Renal cortex interstitium (tissue), 15 donors: ENCODE measurements around the gene ZNF774. TPM values are rescaled to one million over a fixed set of nuclear protein-coding genes. Genes with fewer than 3 reads are reported as not detected.
"Not testable (repeated sequence)": the region's sequence is repeated elsewhere in the genome, so short reads cannot be mapped to it uniquely, and the experiment has no call there.

Experiments
- DNase-seq, 11 donors: peaks; one replicate each; pipeline ENCODE4 v3.0.0-alpha.2; 2013; ENCODE audit warnings: low read depth in 9 of 11, low spot score in 4 of 11; ENCODE audit errors: extremely low read depth in 1 of 11
- long read RNA-seq, 16 experiments: transcript quantifications; one replicate each; lab custom pipeline, GENCODE V29; 2026
- polyA plus RNA-seq, 3 donors: library from polyadenylated mRNA; unstranded; fragments of 120-200 nt; gene quantifications; one replicate each; pipeline ENCODE4 v1.2.1, GENCODE V29; 2013; ENCODE audit not compliant: insufficient read length in 3 of 3

The ZNF774 gene
- 1 to 10 TPM; 4.0 to 5.1 (median 4.6) TPM for polyA plus RNA-seq
- long read RNA-seq, donor 1: 0 reads
- long read RNA-seq, donor 2, partial matches to known transcripts: 0 of 1 reads
- long read RNA-seq, donor 2, other reads (novel, unspliced or antisense): 0 of 1 reads
- long read RNA-seq, donor 3, partial matches to known transcripts: 0 of 3 reads
- long read RNA-seq, donor 3, other reads (novel, unspliced or antisense): 0 of 3 reads
- long read RNA-seq, donor 4: 0 reads
- long read RNA-seq, donor 5: 0 reads
- long read RNA-seq, donor 6: 0 reads
- long read RNA-seq, donor 7: 0 reads
- long read RNA-seq, donor 8: 0 reads
- long read RNA-seq, donor 9: 0 reads
- long read RNA-seq, donor 10: 0 reads
- long read RNA-seq, donor 11: 0 reads
- long read RNA-seq, donor 12, partial matches to known transcripts: 0 of 1 reads
- long read RNA-seq, donor 12, other reads (novel, unspliced or antisense): 0 of 1 reads
- long read RNA-seq, donor 13: 0 reads
- long read RNA-seq, donor 14: 0 reads
- long read RNA-seq, donor 15, partial matches to known transcripts: 0 of 1 reads
- long read RNA-seq, donor 15, other reads (novel, unspliced or antisense): 0 of 1 reads
- long read RNA-seq, donor 16, partial matches to known transcripts: 0 of 7 reads
- long read RNA-seq, donor 16, other reads (novel, unspliced or antisense): 0 of 7 reads

DNA sequence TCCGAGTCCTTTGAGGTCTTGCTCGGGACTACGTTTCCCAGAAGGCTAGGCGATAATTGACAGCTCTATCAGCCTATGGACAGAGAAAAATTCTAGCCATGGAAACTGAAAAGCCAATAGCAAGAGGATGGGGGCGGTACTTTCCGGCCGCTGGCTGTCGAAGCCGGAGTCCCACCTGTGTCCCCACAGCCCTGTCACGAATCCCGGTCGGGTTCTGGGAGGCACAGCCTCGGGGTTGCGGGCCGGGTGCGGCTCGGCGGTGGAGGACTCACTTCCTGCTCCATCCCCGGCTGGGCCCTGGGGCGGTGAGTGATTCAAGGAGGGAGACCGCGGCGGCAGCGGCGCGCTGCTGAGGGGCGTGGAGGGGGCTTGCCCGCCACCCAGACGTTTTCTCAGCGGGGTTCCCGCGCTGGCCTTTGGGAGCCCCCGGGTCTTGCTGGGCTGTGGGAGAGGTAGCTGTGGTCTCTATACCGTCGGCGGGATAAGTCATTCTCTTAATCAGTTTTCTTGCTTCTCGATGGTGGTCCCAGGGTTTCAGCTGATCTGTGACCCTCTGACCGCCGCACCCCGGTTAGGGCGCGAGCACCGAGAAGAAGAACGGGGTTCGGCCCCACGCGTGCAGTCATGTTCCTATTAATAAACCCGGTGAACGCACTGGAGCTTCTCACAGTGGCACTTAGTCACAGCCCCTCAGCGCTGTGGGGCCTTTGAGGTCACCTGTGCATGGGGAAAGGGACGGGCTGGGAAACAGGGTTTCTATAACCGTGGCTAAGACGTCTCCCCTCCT is at the start of gene ZNF774:
Gene ZNF774, plus strand, starts transcription at position 178 of the 787 bp plus-strand sequence. CDS start 2,377 bp downstream, outside the sequence.
- DNase-seq: peak; percentile 93 to 98 (median 96)

DNA sequence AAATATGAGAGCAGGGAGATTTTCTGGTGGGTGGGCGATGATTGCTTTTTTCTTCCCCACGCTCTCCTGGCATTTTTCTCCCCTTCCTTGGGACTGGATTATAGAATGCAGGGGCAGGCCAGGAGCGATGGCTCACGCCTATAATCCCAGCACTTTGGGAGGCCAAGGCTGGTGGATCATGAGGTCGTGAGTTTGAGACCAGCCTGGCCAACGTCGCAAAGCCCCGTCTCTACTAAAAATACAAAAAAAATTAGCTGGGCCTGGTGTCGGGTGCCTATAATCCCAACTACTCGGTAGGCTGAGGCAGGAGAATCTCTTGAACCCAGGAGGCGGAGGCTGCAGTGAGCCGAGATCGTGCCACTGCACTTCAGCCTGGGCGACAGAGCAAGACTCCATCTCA is 46.7 kb upstream of the ZNF774 start:
- not testable (repeated sequence) for DNase-seq

DNA sequence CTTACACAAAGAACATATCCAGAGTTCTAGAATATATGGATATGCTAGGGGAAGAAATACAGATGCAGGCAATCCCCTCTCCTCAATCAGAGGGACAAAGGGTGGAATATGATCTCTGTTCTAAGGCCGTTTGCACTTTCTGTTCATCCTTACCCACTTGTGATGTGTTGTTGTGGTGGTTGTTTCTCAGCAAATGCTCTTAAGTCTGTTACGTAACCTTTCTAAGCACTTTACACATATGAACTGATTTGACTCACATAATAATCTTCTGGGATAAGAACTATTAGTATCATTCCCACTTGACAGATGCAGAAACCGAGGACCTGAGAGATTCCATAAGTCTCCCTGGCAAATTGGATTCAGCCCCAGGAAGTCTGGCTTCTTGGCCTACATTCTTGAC is 46.2 kb upstream of the ZNF774 start:
- no peak for DNase-seq

DNA sequence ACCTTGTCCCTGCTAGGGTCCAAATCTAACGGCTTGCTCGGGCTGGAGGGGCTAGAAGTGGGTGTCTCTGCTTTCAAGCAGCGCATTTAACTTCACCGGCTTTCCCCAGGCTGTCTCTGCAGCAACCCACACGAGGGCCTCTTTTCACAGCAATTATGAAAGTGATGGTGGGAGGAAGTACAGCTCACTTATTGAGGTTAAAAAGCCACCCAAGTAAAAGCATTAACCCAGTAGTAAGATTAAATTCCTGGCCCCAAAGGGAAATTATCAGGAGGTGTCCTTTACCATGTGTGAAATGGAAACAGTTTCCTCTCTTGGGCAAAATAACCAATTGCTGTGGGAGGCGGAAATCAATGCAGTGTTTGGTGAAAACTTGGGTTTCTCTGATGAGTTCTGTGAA is 45.5 kb upstream of the ZNF774 start:
- DNase-seq: no peak

DNA sequence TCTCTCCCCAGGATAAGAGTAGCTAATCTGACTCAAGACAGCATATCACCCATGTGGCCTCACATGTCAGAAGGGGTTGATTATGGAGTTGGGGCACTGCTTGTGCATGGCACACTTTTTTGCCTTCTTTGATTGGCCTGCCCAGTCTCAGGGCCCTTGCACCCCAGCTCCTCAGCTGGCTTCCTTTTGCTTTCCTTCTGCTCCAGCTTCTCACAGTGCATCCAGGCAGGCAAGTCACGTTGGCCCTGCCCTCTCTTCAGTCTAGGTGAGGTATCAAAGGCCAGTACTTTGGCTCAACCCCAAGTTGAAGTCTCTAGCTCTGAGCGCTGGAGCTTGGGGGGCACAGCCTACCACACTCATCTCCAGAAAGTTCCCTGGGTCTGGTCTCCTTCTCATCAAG is 44.4 kb upstream of the ZNF774 start:
- DNase-seq: no peak

DNA sequence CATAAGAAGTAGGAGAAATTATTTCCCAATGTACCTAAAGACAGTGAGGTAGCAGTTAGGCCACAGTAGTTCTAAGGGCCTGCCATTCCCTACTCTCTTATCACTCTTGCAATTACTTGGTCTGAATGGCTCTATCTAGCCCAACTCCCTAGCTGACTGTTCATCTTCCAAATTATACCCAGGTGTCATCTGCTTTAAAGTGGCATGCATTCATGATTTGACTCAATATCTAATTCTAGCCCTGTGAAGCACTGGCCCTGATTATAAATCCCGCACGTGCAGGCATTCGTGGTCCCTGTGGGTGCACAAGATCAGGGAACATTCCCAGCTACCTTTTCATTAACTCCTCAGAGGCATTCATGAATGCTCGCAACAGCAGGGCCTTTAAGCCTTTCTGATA is 43.1 kb upstream of the ZNF774 start:
- DNase-seq: no peak

DNA sequence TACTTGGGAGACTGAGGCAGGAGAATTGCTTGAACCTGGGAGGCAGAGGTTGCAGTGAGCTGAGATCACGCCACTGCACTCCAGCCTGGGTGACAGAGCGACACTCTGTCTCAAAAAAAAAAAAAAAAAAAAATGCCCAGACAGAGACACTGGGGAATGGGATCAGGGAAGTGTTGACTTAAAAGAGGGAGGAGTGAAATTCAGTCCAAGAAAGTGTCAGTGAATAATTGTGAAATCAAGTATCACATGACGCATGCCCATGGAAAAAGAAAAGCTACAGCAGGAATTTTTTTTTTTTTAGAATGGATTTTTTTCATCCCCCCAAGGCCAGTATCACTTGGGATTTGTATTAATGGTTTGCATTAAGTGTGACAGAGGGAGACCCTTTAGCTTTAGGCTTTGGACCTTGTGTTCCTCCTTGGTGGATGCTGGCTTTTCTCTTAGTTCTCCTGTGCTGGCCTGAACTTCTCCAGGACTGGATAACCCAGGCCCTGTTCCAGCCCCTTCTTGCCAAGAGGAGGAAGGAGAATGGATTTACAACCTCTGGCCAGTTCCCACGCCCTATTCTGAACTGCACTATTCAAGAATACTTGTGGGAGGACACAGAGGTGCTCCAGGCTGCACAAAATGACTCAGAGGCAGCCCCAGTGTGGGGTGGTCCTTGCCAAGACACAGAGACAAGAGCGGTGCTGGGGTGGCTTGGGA is 36.7 kb upstream of the ZNF774 start:
- DNase-seq: peak in 5 of 11 donors; percentile 17 to 35 (median 24)

DNA sequence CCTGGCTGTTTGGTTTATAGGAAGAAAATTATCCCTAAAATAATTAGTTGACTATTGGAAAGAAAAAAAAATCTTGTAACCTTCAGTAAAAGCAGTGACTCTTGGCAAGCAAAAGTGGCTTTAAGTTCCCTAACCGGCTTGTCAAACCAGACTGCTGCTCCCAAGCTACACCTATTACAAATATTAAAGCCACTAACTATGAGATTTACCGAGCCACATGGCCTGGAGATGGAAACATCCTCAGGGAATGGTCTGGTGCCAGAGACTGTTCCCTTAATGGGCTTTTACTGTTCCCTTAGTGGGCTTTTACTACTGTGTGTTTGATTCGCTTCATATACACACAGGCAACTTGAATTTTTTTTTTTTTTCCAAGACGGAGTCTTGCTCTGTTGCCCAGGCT is 35.9 kb upstream of the ZNF774 start:
- DNase-seq: no peak

DNA sequence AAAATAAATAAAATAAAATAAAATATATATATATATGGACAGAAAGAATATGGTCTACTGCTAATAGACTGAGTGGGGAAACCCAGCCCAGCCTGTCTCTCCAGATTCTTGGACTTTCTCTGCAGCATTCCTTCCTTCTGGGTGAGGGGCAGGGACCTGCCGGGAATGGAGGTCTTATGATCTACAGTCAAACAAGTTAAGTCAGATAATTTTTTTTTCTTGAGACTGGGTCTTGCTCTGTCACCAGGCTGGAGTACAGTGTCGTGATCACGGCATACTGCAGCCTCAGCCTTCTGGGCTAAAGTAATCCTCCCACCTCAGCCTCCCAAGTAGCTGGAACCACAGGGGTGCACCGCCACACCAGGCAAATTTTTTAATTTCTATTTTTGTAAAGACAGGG is 33.5 kb upstream of the ZNF774 start:
- DNase-seq: no peak

DNA sequence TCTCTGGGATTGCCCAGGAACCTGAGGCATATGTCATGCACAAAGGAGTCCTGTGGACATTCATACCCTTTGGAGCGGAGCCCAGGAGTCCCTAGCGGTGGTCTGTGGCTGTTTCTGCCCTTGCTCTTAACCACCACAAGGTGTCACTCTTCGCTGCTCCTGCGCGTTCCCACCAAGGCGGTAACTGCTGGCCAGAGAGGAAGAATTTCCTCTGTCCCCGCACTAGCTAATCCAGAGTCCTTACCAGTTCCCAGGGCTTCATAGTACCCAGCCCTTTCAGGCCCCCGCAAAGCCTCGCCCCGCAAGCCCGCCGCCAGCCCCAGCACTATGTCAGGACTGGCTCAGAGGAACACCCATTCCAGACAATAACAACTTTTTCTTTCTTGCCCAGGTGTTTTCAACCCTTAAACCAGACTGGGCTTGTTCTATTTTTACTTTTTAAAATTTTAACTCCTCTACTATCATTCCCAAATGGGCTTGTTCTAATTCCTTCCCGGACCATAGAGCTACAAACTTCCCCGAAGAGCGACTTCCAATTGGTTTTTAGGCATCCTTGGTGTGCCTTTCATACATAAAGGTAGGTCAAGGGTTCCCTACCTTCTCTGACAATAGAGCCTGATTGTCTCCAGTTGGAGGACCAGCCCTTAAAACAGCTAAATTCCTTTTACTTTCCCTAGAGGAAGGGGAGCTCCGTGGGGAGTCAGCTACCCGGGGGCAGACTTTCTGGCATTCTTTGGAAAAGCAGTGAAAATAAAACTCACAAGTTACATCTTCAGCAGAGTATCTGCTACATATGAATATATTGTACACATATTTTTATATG is 31.8 kb upstream of the ZNF774 start:
- DNase-seq: peak; percentile 77 to 91 (median 87)

DNA sequence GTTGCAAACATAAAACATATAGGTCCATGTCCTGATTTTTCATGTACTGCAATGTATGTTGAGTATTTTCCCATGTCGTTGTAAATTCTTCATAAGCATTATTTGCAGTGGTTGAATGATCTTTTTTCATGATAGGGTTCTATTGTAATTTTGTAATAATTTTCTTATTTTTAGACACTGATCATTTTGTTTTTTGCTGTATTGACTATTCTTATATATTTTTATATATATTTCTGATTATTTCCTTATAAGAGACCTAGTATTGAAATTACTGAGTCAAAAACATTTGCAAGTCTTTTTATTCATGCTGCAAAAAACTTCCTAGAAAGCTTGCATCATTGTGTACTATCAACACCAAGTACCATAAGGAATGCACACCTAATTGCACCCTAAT is 31.2 kb upstream of the ZNF774 start:
- no peak for DNase-seq

DNA sequence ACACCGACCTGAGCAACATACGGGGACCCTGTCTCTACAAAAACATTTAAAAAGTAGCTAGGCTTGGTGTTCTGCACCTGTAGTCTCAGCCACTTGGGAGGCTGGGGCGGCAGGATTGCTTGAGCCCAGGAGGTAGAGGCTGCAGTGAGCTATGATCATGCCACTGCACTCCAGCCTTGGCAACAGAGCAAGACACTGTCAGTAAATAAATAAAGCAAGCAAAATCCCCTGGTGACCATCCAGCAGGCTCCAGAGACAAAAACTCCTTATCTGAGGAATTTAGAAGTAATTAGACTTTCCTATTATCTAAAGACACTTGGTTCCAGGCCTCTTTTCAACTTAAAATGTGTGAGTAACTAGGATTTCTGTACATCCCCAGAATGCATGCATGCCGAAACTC is 29.5 kb upstream of the ZNF774 start:
- no peak for DNase-seq

DNA sequence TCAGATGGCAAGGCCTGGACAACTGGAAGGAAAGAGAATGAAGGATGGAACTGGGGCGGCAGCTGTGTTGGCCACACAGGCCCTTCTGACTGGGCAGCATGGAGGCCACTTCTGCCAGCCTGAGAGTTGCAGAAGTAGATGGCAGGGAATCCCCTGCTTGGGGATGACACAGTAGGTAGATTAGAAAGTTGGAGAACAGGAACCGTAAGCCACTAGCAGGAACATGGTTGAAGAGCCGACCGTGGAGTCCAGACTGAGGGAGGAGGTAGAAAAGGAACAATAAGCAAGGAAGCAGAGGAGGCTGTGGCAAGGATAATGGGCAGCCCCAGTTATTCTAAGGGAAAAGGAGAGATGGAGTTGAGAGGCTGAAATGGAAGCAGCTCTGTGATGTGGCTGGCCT is 26.4 kb upstream of the ZNF774 start:
- DNase-seq: no peak

DNA sequence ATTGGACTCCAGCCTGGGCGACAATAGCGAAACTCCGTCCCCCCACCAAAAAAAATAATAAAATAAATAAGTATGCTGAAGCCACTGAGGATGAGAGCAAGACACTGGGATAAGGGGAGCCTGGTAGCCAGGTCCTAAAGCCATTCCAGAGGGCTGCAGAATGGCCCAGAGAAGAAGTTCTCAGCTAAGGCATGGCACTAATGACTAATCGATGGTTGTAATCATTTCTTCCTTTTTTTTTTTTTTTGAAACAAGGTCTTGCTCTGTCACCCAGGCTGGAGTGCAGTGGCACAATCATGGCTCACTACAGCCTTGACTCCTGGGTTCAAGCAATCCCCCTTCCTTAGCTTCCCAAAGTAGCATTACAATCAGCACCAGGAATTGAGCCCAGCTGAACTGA is 25.6 kb upstream of the ZNF774 start:
- DNase-seq: no peak

DNA sequence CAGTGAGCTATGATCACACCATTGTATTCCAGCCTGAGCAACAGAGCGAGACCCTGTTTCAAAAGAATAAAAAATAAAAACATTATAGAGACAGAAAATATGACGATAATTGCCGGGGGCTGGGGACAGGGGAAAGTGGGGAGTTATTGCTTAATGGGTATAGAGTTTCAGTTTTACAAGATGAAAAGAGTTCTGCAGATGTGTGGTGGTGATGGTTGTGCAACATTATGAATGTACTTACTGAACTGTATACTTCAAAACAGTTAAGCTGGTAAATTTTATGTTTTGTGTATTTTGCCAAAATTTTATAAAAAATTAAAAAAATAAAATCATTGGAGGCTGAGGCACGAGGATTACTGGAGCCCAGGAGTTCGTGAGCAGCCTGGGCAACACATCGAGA is 24.8 kb upstream of the ZNF774 start:
- no peak for DNase-seq

DNA sequence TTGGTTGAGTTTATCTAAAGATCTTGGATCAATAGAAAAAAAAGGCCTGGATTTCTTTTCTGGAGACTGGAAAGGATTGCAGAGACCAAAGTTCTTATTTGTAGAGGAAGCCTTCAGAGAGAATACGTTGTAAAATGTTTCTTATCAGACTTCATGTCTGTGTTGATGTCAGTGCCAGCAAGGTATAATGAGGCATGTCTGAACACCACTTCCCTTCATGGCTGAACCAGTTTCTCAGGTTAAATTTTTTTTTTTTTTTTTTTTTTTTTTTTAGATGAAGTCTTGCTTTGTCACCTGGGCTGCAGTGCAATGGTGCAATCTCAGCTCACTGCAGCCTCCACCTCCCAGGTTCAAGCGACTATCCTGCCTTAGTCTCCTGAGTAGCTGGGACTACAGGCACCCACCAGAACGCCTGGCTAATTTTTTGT is 17.8 kb upstream of the ZNF774 start:
- DNase-seq: no peak

DNA sequence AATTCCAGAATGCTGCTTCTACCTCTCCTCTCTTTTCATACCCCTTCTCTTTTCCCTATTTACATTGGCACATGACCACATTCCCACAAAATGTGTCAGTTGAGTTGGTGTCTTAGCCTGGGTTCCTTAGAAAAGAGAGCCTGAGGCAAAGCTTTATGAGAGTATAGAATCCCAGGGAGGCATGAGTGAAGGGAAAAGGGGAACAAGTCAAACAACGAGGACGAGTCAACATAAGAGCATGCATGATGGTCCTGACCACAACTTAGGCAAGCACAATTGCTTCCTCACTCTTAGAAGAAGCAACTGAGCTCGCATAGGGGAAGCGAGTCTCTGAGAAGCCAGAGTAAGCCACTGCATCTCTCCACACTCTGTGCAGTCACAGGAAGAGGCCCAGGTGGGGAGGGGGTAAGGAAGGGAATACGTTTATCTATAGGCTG is 15.4 kb upstream of the ZNF774 start:
- DNase-seq: no peak

DNA sequence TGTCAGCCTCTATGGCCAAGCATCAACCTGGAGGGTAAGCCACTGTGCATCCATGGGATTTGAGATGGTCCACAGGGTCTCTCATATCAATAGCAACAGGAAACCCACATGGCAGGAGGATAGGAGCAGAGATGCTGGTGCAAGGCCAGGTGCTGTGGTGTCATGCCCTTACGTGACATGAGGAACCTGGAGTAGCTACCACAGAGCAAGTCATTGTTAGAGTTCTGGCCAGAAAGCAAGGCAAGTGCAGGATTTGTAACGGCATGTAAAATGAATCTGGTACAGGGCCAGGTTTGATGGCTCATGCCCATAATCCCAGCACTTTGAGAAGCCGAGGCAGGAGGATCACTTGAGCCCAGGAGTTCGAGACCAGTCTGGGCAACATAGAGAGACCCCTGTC is 14.8 kb upstream of the ZNF774 start:
- DNase-seq: no peak
